HG02885 (cell line): ENCODE results near the gene ELN.
"Not testable (repeated sequence)": the region's sequence is repeated elsewhere in the genome, so short reads cannot be mapped to it uniquely, and the experiment has no call there.

ENCODE experiments used
- ATAC-seq: cut with Tn5 transposase; IDR thresholded peaks from one replicate; pipeline ENCODE4 v1.9.1; 2021; ENCODE audit warnings: mild to moderate bottlenecking; ENCODE audit not compliant: unreplicated experiment, poor library complexity

ELN gene

DNA sequence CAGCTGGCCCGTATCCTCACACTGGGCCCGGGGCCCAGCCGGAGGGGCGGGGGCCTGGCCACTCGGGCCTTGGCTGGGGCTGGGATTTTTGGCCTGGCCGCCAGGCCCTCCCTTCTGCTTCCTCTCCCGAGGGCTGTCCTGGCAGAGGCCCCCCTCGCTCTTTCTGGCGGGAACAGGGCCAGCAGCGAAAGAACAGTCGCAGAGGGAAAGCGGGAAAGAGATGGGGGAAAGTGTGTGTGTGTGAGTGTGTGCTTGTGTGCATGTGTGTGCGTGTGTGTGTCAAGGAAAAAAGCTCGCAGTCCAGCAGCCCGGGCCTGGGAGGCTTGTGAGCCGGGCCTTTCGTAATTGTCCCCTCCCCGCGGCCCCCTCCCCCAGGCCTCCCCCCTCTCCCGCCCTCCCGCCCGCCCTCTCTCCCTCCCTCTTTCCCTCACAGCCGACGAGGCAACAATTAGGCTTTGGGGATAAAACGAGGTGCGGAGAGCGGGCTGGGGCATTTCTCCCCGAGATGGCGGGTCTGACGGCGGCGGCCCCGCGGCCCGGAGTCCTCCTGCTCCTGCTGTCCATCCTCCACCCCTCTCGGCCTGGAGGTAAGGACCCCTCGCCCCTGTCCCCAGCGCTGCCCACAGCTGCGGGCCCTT is at the start of gene ELN:
Gene ELN, plus strand, starts transcription at position 491 of the 638 bp plus-strand sequence. Its CDS starts 15 bp downstream, at position 506.
- ATAC-seq, result no peak

DNA sequence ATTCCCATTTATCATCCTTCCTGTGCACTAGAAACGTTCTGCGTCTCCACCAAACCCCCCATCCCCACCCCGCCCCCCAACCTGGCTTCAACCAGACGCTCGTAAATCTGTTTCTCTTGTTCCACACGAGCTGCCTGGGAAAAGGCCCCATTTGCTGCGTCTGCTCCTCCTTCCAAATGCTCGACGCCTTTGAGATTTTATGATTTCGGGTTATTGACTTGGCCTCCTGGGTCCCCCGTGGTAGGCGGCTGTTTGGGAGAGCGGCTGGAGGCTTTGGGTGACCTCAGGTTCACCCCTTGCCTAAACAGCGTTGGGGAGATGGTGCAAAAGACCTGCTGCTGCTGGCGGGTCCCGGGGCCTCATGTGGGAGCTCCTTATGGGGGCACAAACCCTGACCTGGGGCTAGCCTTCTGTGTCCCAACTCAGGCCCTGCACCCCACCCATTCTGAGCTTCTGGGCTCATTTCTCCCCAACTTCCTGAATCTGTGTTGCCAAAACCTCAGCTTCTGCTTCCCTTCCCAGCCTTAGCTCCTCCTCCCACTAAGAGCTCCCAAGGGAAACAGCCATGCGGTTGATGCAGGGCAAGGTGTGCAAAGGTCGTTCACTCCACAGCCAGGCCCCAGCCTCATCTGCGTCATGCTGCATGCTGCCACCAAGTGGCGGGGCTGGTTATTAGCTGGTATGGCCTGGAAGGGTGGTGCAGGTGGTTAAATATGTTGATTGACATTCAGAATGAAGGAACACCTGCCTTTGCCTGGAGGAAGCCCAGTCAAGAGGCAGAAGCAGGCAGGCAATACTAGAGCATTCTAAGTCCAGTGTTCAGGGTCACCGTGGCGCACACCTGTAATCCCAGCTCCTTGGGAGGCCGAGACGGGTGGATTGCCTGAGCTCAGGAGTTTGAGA is 49.1 kb upstream of the ELN start:
- no peak for ATAC-seq

DNA sequence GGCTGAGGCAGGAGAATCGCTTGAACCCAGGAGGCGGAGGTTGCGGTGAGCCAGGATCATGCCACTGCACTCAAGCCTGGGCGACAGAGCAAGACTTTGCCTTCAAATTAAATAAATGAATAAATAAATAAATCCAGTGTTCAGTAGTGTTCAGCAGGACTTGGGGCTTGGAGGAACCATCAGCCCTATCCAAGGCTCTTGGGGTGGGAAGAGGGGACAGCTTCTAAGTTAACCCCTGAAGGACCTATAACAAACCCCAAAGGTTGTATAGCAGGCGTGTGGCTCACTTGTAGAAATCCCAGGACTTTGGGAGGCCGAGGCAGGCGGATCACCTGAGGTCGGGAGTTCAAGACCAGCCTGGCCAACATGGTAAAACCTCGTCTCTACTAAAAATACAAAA is 48.3 kb upstream of the ELN start:
- not testable (repeated sequence) for ATAC-seq

DNA sequence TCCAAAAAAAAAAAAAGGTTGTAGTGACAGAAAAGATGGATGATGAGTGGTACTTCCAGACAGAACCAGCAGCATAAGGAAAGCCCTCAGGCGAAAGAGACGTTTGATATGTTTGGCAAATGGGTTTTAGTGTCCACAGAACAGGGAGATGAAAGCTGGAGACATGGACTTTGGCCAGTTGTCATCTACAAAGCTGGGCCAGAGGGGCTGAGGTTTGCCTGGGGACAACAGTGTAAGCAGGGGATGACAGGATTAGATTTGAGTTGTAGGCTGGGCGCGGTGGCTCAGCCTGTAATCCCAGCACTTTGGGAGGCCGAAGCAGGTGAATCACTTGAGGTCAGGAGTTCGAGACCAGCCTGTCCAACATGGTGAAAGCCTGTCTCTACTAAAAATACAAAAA is 47.8 kb upstream of the ELN start:
- no peak for ATAC-seq

DNA sequence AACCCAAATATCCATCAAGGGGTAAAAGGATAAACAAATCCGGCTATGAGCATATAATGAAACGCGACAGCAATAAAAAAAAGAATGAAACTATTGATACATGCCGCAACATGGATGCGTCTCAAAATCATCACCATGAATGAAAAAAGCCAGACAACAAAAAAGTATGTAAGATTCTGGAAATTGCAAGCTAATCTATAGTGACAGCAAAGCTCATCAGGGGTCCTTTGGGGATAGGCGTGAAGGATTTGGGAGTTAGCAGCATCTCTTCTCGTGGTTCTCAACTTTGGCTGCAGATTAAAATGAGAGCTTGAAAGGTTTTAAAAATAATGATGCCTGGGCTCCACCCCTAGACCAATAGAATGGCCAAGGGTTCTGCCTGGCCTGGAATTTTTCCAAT is 46.0 kb upstream of the ELN start:
- ATAC-seq, result no peak

DNA sequence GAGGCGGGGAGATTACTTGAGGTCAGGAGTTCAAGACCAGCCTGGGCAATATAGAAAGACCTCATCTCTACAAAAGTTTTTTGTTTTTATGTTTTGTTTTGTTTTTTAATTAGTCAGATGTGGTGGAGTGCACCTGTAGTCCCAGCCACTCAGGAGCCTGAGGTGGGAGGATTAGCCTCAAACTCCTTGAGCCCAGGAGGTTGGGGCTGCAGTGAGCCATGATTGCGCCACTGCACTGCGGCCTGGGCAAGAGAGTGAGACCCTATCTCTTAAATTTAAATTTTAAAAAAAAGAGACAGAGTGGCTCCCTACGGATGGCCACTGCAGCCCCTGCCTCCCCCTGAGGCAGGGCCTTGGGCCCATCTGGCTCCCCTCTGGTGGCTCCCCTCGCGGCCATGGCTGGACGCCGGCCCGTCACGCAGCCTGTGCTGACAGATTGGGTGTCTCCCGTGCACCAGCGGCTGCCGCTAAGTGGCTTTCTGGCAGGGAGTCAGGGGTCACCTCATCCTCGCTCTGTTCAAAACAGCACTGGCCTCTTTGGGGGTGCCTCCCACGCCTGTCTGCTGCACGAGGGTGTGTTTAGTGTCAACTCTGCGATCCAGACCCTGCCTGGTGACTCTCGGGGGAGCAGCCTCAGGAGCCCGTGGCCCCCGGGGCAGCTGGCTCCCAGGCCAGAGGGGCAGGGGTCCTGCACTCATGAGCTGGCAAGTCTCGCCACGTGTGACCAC is 44.4 kb upstream of the ELN start:
- no peak for ATAC-seq

DNA sequence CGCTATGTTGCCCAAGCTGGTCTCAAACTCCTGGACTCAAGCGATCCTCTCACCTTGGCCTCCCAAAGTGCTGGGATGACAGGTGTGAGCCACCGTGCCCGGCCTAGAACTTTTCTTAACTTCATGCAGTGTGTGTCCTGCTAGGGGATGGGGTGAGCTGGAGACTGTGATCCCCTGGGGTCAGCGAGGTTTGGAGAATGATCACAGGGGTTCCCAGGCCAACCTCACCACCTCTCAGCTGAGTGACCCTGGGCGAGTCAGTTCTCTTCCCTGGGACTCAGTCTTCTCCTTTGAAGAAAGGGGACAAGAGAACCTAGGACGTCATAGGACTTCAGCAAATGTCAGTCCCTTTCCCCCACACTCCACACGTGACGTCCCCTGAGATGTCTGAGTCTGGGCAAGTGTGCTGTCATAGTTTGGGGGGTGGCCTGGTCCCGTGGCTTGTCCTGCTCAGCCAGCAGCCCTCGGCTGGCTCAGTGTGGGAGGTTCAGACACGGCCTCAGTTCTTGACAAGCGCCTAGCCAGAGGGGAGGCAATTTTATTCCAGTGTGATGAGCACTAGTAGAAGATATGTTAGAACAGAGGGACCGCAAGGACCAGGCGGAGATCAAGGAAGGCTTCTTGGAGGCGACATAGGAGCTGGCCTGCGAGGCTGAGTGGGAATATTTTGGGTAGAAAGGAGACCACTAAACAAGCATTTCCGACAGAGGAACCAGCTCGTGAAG is 43.3 kb upstream of the ELN start:
- ATAC-seq, result no peak

DNA sequence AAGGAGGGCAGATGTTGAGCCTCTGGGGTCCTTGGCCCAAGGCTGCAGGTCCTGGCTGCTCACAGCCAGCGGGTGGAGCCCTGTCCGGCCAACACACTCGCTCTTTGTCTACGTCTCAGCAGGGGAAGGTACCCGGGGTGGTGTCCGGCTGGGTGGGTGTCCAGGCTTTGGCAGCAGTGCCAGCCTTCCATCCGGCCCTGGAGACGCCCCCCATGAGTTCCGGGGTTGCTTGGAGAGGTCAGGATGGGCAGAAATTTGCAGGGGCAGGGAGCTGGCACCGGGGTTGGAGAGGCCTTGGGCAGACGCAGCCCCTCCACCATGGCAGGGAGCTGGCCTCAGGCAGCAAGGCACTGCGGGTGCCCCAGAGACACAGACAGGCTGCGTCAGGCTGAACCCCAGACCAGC is 42.2 kb upstream of the ELN start:
- no peak for ATAC-seq

DNA sequence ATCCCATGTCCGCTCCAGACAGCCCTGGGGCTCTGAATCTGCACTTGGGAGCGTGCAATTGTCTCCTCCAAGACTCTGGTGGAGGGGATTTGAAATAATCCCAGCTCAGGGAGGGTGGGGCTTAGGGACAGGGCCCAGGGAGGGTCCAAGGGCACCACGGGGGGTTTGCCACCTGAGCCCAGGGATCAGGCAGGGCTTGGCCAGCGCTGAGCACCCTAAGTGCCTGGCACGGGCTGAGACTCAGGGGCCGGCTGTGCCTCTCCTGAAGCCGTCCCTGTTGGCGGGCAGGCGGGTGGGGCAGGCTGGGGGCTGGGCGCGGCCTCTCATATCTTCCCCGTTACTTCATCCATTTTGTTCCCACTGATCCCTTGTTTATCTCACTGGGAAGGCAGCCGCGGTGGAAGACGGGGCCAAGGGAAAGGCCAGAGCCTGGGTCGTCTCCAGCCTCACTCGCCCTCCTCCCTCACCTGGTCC is 41.8 kb upstream of the ELN start:
- no peak for ATAC-seq

DNA sequence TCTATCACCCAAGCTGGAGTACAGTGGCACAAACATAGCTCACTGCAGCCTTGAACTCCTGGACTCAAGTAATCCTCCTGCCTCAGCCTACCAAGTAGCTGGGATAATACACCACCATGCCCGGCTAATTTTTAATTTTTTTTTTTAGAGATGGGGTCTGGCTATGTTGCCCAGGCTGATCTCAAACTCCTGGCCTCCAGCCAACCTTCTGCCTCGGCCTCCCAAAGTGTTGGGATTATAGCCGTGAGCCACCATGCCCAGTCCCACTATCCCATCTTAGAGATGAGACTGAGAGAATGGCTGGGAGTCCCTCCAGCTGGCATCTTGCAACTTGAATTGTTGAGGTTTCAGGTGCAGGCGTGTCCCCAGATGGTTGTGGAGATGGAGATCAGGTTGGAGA is 40.7 kb upstream of the ELN start:
- ATAC-seq, result no peak

DNA sequence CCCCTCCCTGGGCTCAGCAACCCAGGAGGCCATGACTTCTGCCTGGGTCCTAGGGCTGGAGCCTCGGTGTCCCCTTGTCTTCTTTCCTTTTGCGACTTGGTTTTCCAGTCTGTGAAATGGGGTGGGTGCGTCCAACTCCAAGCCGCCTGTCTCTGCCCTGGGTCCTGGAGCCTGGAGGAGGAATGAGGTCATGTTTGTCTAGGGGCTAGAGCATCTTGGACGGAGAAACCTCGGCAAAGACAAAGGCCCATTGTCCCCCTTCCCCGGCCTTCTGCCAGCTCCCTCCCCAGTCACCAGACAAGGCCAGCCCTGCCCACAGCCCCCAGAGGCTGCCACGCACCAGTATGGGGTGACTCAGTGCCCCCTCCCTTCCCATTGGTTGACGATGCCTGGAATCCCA is 39.8 kb upstream of the ELN start:
- no peak for ATAC-seq

DNA sequence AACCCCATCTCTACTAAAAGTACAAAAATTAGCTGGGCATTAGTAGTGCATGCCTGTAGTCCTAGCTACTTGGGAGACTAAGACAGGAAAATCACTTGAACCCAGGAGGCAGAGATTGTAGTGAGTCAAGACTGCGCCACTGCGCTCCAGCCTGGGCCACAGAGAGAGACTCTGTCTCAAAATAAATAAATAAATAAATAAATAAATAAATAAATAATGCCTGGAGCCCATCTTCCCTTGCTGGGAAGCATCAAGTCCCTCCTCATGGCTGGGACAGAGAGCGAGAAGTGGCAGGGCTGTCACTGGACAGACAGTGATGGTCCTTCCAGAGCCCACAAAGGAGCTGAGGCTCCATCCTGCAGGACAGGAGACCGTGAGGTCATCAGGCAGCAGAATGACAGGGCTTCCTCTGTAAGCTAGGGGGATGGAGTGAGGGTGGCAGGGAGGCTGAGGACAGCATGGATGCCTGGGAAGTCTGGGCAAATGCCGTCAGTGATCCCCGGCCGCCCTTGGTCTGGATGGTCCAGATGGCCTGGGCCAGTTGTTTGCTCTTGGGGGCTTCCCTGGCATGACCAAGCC is 36.4 kb upstream of the ELN start:
- ATAC-seq, result no peak

DNA sequence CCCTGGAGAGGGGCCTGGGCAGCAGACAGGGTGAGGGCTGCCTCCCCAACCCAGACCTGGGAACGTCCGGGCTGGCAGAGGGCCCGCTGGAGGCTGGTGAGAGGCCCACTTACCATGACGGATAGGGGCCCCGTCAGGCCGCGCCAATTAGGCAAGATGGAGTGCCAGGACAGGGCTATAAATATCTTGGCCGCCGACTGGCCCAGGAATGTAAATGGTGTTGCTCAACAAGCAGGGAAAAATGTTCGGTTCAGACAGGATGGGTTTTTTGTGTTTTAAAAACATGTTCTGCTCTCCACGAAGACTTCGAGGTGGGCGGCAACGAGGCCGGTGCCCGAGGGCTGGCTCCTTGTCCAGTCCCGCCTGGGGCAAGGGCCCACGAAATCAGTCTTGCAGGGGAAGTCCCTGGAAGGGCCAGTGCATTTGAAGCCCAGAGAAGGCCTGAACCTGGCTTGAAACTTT is 35.8 kb upstream of the ELN start:
- no peak for ATAC-seq

DNA sequence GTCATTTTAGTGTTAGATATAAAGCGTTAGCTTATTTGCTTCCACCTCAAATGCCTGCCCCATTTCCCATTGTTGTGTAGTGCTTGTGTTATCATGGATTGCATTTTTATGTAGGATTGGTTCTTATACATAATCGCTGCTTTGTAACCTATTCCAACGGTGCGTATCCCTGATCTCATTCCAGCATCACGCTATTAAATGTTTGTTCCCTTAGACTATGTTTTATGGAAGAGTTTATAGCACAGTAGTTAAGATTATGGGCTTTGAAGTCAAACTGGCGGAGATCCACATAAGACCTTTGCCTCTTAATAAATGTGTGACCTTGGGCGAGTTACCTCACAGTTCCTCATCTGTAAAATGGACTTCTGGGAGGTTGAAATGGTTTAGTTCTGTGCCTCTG is 34.0 kb upstream of the ELN start:
- no peak for ATAC-seq

DNA sequence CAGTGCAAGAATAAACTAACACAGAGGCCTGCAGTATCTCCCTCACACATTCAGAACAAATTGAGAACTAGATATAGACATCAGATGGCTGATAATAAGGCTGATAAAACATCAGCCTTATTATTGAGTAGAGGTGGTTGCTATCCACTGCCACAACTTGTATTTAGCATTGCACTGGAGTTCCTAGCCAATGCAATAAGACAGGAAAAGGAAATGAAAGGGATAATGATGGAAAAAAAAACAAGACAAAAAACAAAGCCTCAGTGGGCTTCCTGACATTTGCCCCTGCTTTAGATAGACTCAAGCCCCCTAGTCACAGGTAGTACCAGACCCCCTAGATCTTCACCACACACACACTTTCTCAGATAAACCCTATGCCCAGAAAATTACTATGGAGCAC is 33.2 kb upstream of the ELN start:
- ATAC-seq, result no peak

DNA sequence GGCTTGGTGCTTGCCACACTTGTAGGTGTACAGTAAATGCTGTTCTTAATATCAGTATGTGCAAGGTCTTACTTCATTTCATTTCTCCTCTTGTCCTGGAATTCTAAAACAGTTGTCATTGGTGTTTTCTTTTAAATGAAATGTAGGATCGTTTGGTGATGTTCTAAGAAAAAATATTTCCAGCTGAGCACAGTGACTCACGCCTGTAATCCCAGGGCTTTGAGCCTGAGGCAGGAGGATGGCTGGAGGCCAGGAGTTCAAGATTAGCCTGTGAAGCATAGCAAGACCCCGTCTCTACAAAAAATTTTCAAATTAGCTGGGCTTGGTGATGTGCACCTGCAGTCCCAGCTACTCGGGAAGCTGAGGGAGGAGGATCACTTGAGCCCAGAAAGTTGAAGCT is 32.6 kb upstream of the ELN start:
- ATAC-seq, result no peak

DNA sequence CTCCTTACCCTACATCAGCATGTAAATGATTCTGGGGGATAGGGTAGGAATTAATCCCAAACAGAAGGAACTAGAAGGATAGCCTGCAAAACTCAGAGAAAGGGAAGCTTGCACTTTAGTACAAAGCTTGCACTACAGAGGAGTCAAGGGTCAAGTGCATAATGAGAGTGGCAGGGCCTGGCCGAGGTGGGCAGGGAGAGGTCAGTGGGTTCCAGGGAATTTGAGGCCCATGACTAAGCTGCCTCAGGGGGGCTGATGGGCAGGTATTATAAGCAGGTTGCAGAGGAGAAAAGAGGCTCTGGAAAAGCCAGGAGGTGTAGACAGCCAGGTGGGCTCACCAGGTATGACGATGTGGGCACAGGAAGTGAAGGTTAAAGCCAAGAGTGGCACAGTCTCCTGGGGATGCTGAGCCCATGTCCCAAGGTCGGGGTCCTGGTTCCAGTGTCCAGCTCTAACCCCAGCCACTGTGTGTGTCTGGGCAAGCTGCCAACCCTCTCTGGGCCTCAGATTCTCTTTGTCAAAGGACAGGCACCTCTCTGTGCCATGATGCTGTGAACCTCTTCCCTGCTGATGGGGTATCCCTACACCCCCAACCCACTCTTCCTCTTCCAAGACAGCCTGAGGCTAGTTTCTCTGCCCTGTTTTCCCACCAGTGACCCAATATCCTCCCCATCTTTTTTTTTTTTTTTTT is 32.0 kb upstream of the ELN start:
- no peak for ATAC-seq

DNA sequence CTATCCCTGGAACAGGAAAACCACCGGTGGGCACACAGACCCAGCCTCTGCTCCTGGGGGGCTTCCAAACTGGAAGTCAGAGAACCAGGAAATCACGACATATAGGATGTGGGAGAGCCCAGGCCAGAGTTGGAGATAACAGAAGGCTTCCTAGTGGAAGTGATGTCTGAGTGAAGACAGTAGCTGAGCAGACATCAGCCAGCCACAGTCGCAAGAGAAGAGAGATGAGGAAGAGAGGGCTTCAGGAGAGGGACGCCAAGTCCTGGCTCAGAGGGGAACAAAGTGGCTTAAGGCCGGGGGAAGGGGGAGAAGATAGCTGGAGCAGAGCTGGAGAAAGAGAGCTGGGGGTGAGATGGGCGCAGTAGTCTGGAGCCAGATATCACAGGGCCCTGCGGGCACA is 30.9 kb upstream of the ELN start:
- ATAC-seq, result no peak

DNA sequence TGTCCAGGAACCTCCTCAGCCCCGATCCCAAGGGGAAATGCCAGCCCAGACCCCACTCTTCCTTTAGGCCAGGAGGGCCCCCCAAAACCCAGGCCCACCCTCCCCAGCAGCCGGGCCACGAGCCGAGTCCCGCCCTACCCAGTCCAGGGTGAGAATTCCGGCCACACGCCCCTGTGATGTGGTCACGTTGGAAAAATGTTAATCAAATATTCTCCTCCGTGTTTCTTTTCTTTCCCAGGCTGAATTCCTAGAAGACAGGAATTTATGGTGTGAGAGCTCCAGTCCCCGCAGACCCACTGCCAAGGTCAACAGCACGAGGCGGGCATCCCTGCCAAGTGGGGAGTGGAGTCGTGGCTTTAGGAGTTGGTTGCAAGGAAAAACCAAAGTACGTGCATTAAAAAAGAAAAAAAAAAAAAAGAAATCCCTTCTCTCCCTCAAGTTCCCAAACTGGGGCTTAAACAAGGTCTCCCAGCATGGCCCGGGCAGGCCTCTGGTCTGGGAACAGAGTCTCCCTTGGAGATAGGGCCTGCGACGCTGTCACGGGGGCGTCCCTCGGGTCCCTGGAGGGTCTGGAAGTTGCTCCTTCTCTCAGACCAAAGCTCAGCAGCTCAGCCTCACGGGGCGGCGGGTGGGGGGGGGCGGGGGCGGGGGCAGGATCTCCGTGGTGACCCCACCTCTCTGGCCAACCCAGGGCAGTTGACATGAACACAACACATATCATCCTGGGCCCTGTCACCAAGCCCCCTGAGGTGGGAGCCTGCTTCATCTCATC is 28.1 kb upstream of the ELN start:
- ATAC-seq, result no peak
